ENCODE results near the gene PARD3.
A peak's percentile ranks its signal among the peaks of the same experiment; 100 is the strongest.

PARD3 gene

GRCh38 chr10:34696423-34696822 is 118.7 kb downstream of the PARD3 start:
- peaks cover 47% of the 10 kb centered on the region for H3K4me1 ChIP-seq (ENCODE audit: control insufficient read depth, insufficient read depth, low read length, unreplicated experiment)
- H3K27me3 ChIP-seq (ENCODE audit: insufficient read depth, low read length), result no peaks in the 10 kb centered on the region
- no peaks in the 10 kb centered on the region for H3K36me3 ChIP-seq (ENCODE audit: insufficient read depth, low read length)
- no peak overlapping the region for H2AFZ ChIP-seq (ENCODE audit: low read length, unreplicated experiment)
- H3K79me2 ChIP-seq (ENCODE audit: control insufficient read depth, insufficient read depth, low read length, unreplicated experiment), result peaks cover 32% of the 10 kb centered on the region
- no peak overlapping the region for H3K27ac ChIP-seq (ENCODE audit: low read depth, low read length)
- H3K4me3 ChIP-seq (ENCODE audit: low read depth, low read length), result no peak overlapping the region

- H3K4me1 ChIP-seq (ENCODE audit: control insufficient read depth, insufficient read depth, low read length, unreplicated experiment), result peaks cover 19% of the 10 kb centered on the region
- no peak overlapping the region for H3K27ac ChIP-seq (ENCODE audit: low read depth, low read length)
- H3K27me3 ChIP-seq (ENCODE audit: insufficient read depth, low read length), result no peaks in the 10 kb centered on the region
- no peaks in the 10 kb centered on the region for H3K36me3 ChIP-seq (ENCODE audit: insufficient read depth, low read length)
- no peak overlapping the region for H2AFZ ChIP-seq (ENCODE audit: low read length, unreplicated experiment)
- no peak overlapping the region for H3K4me3 ChIP-seq (ENCODE audit: low read depth, low read length)
- H3K79me2 ChIP-seq (ENCODE audit: control insufficient read depth, insufficient read depth, low read length, unreplicated experiment), result peaks cover 18% of the 10 kb centered on the region
These were observed 124.6 kb downstream of the PARD3 start for GRCh38 chr10:34690383-34691049.

- Histone ChIP-seq H3K27ac (ENCODE audit: low read depth, low read length) (0 out of 2 replicates have a peak overlapping the region, but pooled peaks have one; percentile 16), H3K36me3 (ENCODE audit: insufficient read depth, low read length) (no peaks in the 10 kb centered on the region), H3K79me2 (ENCODE audit: control insufficient read depth, insufficient read depth, low read length, unreplicated experiment) (peaks cover 17% of the 10 kb centered on the region), H3K27me3 (ENCODE audit: insufficient read depth, low read length) (no peaks in the 10 kb centered on the region), H3K4me1 (ENCODE audit: control insufficient read depth, insufficient read depth, low read length, unreplicated experiment) (peaks cover 19% of the 10 kb centered on the region), H3K4me3 (ENCODE audit: low read depth, low read length) (peak overlapping the region; percentile 1), H2AFZ (ENCODE audit: low read length, unreplicated experiment) (no peak overlapping the region)
These were observed 126.0 kb downstream of the PARD3 start for GRCh38 chr10:34689053-34689452.

DNA sequence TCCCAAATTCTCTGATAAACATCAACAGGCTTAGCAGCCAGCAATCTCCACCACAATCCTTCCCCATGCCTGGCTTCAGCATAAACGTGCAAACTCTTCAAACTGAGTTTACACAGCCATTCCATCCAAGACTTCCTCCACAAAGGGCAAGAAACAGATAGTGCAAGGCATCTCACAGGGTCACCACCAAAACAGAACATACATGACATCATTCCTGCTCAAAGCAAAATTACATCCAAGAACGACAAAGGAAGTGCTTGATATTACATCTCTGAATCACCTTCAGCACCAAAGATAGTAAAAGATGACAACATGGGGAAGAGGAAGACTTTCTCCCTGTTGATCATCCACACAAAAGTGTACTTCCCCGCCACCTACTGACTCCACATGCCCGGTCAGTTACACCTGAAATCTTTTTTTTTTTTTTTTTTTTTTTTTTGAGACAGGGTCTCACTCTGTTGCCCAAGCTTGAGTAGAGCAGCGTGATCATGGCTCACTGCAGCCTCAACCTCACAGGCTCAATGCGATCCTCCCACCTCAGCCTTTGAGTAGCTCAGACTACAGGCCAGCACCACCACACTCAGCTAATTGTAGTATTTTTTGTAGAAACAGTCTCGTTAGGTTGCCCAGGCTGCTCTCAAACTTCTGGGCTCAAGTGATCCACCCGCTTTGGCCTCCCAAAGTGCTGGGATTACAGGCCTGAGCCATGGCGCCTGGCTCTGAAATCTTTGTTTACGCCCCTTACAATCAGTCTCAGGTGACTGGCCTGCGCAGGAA is 127.5 kb downstream of the PARD3 start:
- peaks cover 19% of the 10 kb centered on the region for H3K4me1 ChIP-seq (ENCODE audit: control insufficient read depth, insufficient read depth, low read length, unreplicated experiment)
- H2AFZ ChIP-seq (ENCODE audit: low read length, unreplicated experiment), result no peak overlapping the region
- H3K4me3 ChIP-seq (ENCODE audit: low read depth, low read length), result no peak overlapping the region
- H3K36me3 ChIP-seq (ENCODE audit: insufficient read depth, low read length), result no peaks in the 10 kb centered on the region
- peak overlapping the region; percentile 16; the same call in 1 of the 2 replicates for H3K27ac ChIP-seq (ENCODE audit: low read depth, low read length)
- H3K27me3 ChIP-seq (ENCODE audit: insufficient read depth, low read length), result no peaks in the 10 kb centered on the region
- peaks cover 22% of the 10 kb centered on the region for H3K79me2 ChIP-seq (ENCODE audit: control insufficient read depth, insufficient read depth, low read length, unreplicated experiment)

GRCh38 chr10:34682580-34682979 is 132.5 kb downstream of the PARD3 start:
- peaks cover 15% of the 10 kb centered on the region for H3K79me2 ChIP-seq (ENCODE audit: control insufficient read depth, insufficient read depth, low read length, unreplicated experiment)
- peaks cover 6% of the 10 kb centered on the region for H3K4me1 ChIP-seq (ENCODE audit: control insufficient read depth, insufficient read depth, low read length, unreplicated experiment)
- H3K27me3 ChIP-seq (ENCODE audit: insufficient read depth, low read length), result no peaks in the 10 kb centered on the region
- no peak overlapping the region for H3K4me3 ChIP-seq (ENCODE audit: low read depth, low read length)
- no peak overlapping the region for H2AFZ ChIP-seq (ENCODE audit: low read length, unreplicated experiment)
- no peaks in the 10 kb centered on the region for H3K36me3 ChIP-seq (ENCODE audit: insufficient read depth, low read length)
- no peak overlapping the region for H3K27ac ChIP-seq (ENCODE audit: low read depth, low read length)

DNA sequence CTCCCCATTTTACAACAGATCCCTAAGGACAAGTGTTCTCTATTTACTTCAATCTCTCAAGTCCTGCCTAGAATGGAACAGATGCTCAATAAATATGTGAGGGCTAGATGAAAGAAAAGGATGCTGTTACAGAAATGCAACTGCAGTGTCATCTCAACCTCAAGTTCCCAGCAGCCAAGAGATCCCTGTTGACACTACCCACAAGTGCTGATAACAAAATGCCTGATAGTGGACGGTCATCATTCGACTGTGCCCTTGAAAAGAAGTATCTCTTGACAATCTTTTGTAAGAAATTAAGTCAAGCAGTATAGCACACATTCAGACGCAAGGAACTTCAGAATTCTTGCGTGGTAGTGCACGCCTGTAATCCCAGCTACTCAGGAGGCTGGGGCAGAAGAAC is 133.2 kb downstream of the PARD3 start:
- Histone ChIP-seq H3K4me1 (ENCODE audit: control insufficient read depth, insufficient read depth, low read length, unreplicated experiment) (no peaks in the 10 kb centered on the region), H3K79me2 (ENCODE audit: control insufficient read depth, insufficient read depth, low read length, unreplicated experiment) (peaks cover 10% of the 10 kb centered on the region), H3K36me3 (ENCODE audit: insufficient read depth, low read length) (no peaks in the 10 kb centered on the region), H3K27ac (ENCODE audit: low read depth, low read length) (no peak overlapping the region), H3K27me3 (ENCODE audit: insufficient read depth, low read length) (no peaks in the 10 kb centered on the region), H3K4me3 (ENCODE audit: low read depth, low read length) (no peak overlapping the region), H2AFZ (ENCODE audit: low read length, unreplicated experiment) (no peak overlapping the region)

GRCh38 chr10:34679177-34679576 is 135.9 kb downstream of the PARD3 start:
- Histone ChIP-seq H2AFZ (ENCODE audit: low read length, unreplicated experiment) (no peak overlapping the region), H3K4me1 (ENCODE audit: control insufficient read depth, insufficient read depth, low read length, unreplicated experiment) (no peaks in the 10 kb centered on the region), H3K27me3 (ENCODE audit: insufficient read depth, low read length) (no peaks in the 10 kb centered on the region), H3K4me3 (ENCODE audit: low read depth, low read length) (no peak overlapping the region), H3K79me2 (ENCODE audit: control insufficient read depth, insufficient read depth, low read length, unreplicated experiment) (peaks cover 10% of the 10 kb centered on the region), H3K36me3 (ENCODE audit: insufficient read depth, low read length) (no peaks in the 10 kb centered on the region), H3K27ac (ENCODE audit: low read depth, low read length) (no peak overlapping the region)

DNA sequence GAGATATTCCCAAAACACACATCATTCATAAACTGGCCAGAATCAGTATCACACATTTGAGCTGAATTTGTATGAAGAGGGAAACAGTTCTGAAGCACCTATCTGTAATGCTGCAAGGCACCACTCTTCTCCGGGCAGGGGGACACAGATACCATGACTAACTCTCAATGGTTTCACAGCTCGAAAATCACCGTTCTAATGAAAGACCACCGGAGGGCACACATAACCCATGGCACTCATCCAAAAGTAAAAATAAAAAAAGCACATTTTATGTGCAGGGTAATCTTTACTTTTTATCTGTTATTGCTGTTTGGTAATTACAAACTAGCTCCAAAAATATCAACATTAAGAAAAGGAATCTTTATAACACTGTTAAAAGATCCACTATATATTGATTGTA is 137.5 kb downstream of the PARD3 start:
- Histone ChIP-seq H3K4me3 (ENCODE audit: low read depth, low read length) (no peak overlapping the region), H3K27me3 (ENCODE audit: insufficient read depth, low read length) (no peaks in the 10 kb centered on the region), H3K27ac (ENCODE audit: low read depth, low read length) (no peak overlapping the region), H3K4me1 (ENCODE audit: control insufficient read depth, insufficient read depth, low read length, unreplicated experiment) (no peaks in the 10 kb centered on the region), H2AFZ (ENCODE audit: low read length, unreplicated experiment) (no peak overlapping the region), H3K79me2 (ENCODE audit: control insufficient read depth, insufficient read depth, low read length, unreplicated experiment) (peaks cover 5% of the 10 kb centered on the region), H3K36me3 (ENCODE audit: insufficient read depth, low read length) (no peaks in the 10 kb centered on the region)

DNA sequence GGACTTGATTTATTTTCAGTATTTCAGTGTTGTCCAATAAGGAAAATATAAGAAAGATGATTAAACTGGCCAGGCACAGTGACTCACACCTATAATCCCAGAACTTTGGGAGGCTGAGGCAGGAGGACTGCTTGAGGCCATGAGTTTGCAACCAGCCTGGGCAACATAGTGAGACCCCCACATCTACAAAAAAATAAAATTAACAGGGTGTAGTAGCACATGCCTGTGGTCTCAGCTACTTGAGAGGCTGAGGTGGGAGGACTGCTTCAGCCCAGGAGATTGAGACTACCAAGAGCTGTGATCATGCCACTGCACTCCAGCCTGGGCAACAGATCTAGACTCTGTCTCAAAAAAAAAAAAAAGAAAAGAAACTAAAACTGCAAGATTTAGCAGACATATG is 138.0 kb downstream of the PARD3 start:
- no peaks in the 10 kb centered on the region for H3K36me3 ChIP-seq (ENCODE audit: insufficient read depth, low read length)
- no peaks in the 10 kb centered on the region for H3K79me2 ChIP-seq (ENCODE audit: control insufficient read depth, insufficient read depth, low read length, unreplicated experiment)
- H3K4me1 ChIP-seq (ENCODE audit: control insufficient read depth, insufficient read depth, low read length, unreplicated experiment), result no peaks in the 10 kb centered on the region
- no peaks in the 10 kb centered on the region for H3K27me3 ChIP-seq (ENCODE audit: insufficient read depth, low read length)
- no peak overlapping the region for H2AFZ ChIP-seq (ENCODE audit: low read length, unreplicated experiment)
- no peak overlapping the region for H3K27ac ChIP-seq (ENCODE audit: low read depth, low read length)
- no peak overlapping the region for H3K4me3 ChIP-seq (ENCODE audit: low read depth, low read length)

- H3K79me2 ChIP-seq (ENCODE audit: control insufficient read depth, insufficient read depth, low read length, unreplicated experiment), result peaks cover 5% of the 10 kb centered on the region
- H3K27ac ChIP-seq (ENCODE audit: low read depth, low read length), result no peak overlapping the region
- H3K4me1 ChIP-seq (ENCODE audit: control insufficient read depth, insufficient read depth, low read length, unreplicated experiment), result no peaks in the 10 kb centered on the region
- no peaks in the 10 kb centered on the region for H3K36me3 ChIP-seq (ENCODE audit: insufficient read depth, low read length)
- no peaks in the 10 kb centered on the region for H3K27me3 ChIP-seq (ENCODE audit: insufficient read depth, low read length)
- no peak overlapping the region for H2AFZ ChIP-seq (ENCODE audit: low read length, unreplicated experiment)
- H3K4me3 ChIP-seq (ENCODE audit: low read depth, low read length), result no peak overlapping the region
These were observed 140.9 kb downstream of the PARD3 start for GRCh38 chr10:34674176-34674575.

- Histone ChIP-seq H3K27me3 (ENCODE audit: insufficient read depth, low read length) (no peaks in the 10 kb centered on the region), H2AFZ (ENCODE audit: low read length, unreplicated experiment) (no peak overlapping the region), H3K36me3 (ENCODE audit: insufficient read depth, low read length) (no peaks in the 10 kb centered on the region), H3K27ac (ENCODE audit: low read depth, low read length) (no peak overlapping the region), H3K79me2 (ENCODE audit: control insufficient read depth, insufficient read depth, low read length, unreplicated experiment) (peaks cover 5% of the 10 kb centered on the region), H3K4me1 (ENCODE audit: control insufficient read depth, insufficient read depth, low read length, unreplicated experiment) (peaks cover 7% of the 10 kb centered on the region), H3K4me3 (ENCODE audit: low read depth, low read length) (no peak overlapping the region)
These were observed 145.0 kb downstream of the PARD3 start for GRCh38 chr10:34670081-34670480.
